ENCODE data around the gene PTPN5.

The PTPN5 gene

DNA sequence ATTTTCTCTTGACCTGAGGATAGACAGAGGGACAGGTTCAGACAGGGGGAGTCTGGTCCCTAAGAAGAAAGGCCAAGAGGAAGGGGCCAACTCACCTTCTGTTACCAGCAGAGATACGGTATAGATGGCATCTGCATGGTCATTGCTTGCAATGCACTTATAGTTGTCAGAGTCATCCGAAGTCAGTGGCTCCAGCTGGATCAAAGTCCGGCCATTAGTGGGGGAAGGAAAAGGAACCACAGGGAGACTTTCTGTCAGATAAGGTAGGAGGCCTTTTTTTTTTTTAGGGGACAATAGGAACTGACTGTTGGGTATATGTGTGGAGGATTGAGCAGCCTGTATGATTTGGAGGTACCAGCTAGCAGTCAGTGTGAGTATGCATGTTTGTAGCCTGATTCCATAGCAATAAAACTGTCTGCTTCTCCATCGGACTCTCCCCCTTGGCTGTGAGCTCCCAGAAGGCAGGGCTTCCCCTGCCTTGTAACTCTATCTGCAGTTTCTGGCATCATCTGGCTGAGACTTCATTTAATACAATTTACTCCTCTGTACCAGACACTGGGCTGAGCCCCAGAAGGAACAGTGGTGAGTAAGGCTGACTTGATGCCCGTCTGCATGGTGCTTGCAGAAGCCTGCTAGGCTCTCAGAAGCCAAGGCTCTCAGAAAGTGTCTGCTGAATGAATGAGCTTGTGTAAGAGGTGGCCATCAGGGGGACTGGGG lies 71.3 kb downstream of the PTPN5 start:
- DNase-seq (ENCODE audit: extremely low read depth, low read depth): no peak
- TF ChIP-seq, protein P1, sequence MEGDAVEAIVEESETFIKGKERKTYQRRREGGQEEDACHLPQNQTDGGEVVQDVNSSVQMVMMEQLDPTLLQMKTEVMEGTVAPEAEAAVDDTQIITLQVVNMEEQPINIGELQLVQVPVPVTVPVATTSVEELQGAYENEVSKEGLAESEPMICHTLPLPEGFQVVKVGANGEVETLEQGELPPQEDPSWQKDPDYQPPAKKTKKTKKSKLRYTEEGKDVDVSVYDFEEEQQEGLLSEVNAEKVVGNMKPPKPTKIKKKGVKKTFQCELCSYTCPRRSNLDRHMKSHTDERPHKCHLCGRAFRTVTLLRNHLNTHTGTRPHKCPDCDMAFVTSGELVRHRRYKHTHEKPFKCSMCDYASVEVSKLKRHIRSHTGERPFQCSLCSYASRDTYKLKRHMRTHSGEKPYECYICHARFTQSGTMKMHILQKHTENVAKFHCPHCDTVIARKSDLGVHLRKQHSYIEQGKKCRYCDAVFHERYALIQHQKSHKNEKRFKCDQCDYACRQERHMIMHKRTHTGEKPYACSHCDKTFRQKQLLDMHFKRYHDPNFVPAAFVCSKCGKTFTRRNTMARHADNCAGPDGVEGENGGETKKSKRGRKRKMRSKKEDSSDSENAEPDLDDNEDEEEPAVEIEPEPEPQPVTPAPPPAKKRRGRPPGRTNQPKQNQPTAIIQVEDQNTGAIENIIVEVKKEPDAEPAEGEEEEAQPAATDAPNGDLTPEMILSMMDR (IDR thresholded peaks at IDR 0.05; ENCODE audit: low read depth, low read length, missing control alignments): no peak

DNA sequence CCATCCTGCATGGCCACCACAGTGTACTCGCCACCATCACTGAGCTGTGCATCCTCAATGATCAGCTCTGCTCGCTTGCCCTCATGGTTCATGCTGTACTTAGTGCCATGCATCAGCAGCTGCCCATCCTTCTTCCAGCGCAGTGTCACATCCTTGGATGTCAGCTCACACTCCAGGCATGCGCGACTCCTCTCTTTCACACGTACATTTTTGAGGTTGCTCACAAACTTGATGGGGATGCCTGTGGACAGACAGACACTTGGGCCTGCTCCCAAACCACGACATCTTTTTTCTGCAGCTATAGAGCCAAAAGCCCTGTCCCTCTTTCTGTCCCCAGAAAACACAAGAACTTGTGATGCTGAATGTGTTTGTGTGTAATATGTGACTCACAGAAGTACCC lies 76.1 kb downstream of the PTPN5 start:
- no peak for DNase-seq (ENCODE audit: extremely low read depth, low read depth)
- TF ChIP-seq, protein P1 (IDR thresholded peaks at IDR 0.05; ENCODE audit: low read depth, low read length, missing control alignments): no peak
- H3K4me3 ChIP-seq (replicated peaks; ENCODE audit: low read depth, low read length): no peak overlapping the region

More for the DNA sequence above, 71.3 kb downstream of the PTPN5 start:
- no peak overlapping the region for H3K4me3 ChIP-seq (replicated peaks; ENCODE audit: low read depth, low read length)

DNA sequence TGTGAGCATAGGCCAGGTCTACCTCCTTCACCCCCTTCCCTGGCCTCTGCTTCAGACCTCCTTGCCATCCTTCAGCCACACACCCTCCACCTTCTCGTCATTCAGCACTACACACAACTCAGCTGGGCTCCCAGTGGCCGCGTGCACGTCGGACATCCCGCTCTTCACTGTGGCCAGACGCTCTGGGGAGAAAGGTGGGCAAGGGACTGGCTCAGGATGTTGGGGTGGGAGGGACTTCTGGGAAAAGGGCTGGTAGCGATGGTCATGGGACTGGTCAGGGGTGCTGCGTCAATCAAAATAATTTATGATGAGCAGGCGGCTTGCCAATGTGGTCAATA lies 77.2 kb downstream of the PTPN5 start:
- TF ChIP-seq, protein P1 (IDR thresholded peaks at IDR 0.05; ENCODE audit: low read depth, low read length, missing control alignments): no peak
- no peak overlapping the region for H3K4me3 ChIP-seq (replicated peaks; ENCODE audit: low read depth, low read length)
- DNase-seq (ENCODE audit: extremely low read depth, low read depth): no peak

DNA sequence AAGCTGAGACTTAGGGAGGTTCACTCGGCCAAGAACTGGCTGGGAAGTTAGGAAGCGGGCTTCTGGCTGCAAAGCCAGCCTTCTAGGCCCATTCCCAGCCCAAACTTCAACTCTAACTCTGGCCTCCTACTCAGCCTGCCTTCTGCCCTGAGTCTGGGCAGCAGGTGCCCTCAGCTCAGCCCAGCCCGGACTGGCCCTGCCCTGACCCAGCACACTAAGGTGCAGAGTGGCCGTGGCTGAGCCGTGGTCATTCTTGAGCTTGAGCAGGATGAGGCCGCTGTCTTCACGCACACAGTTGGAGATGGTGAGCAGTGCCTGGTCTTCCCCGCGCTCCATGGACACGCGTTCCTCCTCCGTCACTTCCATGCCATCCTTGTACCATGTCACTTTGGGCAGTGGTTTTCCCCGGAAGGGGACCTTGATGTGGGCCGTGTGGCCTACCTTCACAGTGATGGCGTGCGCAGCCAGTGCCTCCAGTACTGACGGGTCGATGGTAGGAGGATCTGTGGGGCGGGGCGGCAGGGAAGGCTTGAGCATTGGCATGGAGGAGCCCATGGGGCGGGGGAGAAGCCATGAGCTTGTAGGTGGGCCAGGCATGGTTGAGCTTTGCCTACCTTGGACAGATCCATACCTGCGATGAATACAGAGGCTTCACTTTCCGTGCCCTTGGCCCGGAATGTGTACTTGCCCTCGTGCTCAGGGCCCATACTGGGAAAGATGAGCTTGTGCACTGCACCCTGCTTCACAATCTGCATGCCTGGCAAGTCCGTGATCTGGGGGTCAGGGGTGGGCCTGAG lies 77.8 kb downstream of the PTPN5 start:
- DNase-seq (ENCODE audit: extremely low read depth, low read depth): no peak
- no peak overlapping the region for H3K4me3 ChIP-seq (replicated peaks; ENCODE audit: low read depth, low read length)
- TF ChIP-seq, protein P1 (IDR thresholded peaks at IDR 0.05; ENCODE audit: low read depth, low read length, missing control alignments): no peak

DNA sequence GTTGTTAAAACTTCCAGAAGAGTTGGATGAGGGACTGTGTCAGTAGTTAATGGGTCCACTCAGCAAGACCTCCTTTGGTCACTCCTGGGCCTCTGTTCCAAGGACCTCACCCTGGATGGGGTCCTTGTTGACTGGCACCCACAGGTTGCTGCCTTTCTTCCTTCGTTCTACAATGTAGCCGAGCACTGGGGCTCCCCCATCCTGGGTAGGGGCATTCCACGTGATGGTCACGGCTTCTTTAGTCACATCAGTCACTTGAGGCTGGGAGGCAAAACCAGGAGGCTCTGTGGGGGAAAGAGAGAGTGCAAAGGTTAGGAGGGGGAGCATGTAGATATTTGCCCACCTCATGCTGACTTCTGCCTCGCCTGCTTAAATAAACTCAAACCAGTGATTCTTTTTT lies 81.1 kb downstream of the PTPN5 start:
- H3K4me3 ChIP-seq (replicated peaks; ENCODE audit: low read depth, low read length): no peak overlapping the region
- TF ChIP-seq, protein P1 (IDR thresholded peaks at IDR 0.05; ENCODE audit: low read depth, low read length, missing control alignments): no peak
- DNase-seq (ENCODE audit: extremely low read depth, low read depth): no peak

DNA sequence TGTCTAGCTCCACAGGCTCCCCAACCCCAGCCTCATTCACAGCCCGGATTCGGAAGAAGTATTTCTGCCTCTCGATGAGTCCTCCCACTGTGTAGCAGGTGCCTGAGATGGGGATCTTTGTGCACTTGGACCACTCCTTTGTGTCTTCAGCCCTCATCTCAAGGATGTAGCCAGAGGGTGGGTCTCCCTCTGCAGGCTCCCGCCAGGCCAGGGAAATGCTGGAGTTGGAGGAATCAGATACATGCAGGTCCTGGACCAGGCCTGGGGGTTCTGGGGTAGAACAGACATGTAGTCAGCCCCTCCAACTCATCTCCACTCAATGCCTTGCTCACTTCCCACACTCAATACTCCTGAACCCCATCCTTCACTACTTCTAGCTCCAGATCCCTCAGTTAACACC lies 82.2 kb downstream of the PTPN5 start:
- TF ChIP-seq, protein P1 (IDR thresholded peaks at IDR 0.05; ENCODE audit: low read depth, low read length, missing control alignments): no peak

More for the DNA sequence above, 82.2 kb downstream of the PTPN5 start:
- H3K4me3 ChIP-seq (replicated peaks; ENCODE audit: low read depth, low read length): no peak overlapping the region
- DNase-seq (ENCODE audit: extremely low read depth, low read depth): no peak

Measured in HFF-Myc (cell line).